PFSK-1 (cell line): ENCODE data around the gene RNF223.

Source experiments
- FOXP2 ChIP-seq: optimal IDR thresholded peaks from 2 replicates; pipeline ENCODE3; 2011; ENCODE audit warnings: borderline replicate concordance, control low read depth, inconsistent platforms; ENCODE audit not compliant: insufficient read depth; ENCODE audit errors: extremely low read length, extremely low read depth
- POLR2AphosphoS5 ChIP-seq: IDR thresholded peaks from 2 replicates; pipeline ENCODE4 v1.6.1; 2012; ENCODE audit warnings: low read depth, mild to moderate bottlenecking, control low read depth, low read length, moderate library complexity
- SIN3A ChIP-seq: IDR thresholded peaks from 2 replicates; pipeline ENCODE4 v1.6.1; 2012; ENCODE audit warnings: mild to moderate bottlenecking, low read length, moderate library complexity, borderline replicate concordance; ENCODE audit not compliant: insufficient read depth
- TAF1 ChIP-seq: IDR thresholded peaks from 2 replicates; pipeline ENCODE4 v1.6.1; 2012; ENCODE audit warnings: low read length, control low read depth, borderline replicate concordance; ENCODE audit not compliant: insufficient read depth
- TF ChIP-seq, protein P1 (sequence below), 2 experiments: IDR thresholded peaks; 2 replicates each; pipeline versions ENCODE4 v1.6.1 to v1.8.0; 2011 to 2012; ENCODE audit warnings: low read depth in 2 of 2, low read length in 2 of 2, control low read depth in 1 of 2, inconsistent platforms in 1 of 2, mild to moderate bottlenecking in 1 of 2, moderate library complexity in 1 of 2; ENCODE audit not compliant: insufficient read depth in 1 of 2

Gene RNF223

GRCh38 chr1:1120866-1121591 lies 46.9 kb upstream of the RNF223 start:
- TF ChIP-seq FOXP2 (no peak), SIN3A (no peak), POLR2AphosphoS5 (no peak), TAF1 (no peak)
- TF ChIP-seq, protein P1, sequence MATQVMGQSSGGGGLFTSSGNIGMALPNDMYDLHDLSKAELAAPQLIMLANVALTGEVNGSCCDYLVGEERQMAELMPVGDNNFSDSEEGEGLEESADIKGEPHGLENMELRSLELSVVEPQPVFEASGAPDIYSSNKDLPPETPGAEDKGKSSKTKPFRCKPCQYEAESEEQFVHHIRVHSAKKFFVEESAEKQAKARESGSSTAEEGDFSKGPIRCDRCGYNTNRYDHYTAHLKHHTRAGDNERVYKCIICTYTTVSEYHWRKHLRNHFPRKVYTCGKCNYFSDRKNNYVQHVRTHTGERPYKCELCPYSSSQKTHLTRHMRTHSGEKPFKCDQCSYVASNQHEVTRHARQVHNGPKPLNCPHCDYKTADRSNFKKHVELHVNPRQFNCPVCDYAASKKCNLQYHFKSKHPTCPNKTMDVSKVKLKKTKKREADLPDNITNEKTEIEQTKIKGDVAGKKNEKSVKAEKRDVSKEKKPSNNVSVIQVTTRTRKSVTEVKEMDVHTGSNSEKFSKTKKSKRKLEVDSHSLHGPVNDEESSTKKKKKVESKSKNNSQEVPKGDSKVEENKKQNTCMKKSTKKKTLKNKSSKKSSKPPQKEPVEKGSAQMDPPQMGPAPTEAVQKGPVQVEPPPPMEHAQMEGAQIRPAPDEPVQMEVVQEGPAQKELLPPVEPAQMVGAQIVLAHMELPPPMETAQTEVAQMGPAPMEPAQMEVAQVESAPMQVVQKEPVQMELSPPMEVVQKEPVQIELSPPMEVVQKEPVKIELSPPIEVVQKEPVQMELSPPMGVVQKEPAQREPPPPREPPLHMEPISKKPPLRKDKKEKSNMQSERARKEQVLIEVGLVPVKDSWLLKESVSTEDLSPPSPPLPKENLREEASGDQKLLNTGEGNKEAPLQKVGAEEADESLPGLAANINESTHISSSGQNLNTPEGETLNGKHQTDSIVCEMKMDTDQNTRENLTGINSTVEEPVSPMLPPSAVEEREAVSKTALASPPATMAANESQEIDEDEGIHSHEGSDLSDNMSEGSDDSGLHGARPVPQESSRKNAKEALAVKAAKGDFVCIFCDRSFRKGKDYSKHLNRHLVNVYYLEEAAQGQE (IDR thresholded peaks at IDR 0.05; ENCODE audit: insufficient read depth in 1 of 2, low read depth in 2 of 2, low read length in 2 of 2) = no peak

DNA sequence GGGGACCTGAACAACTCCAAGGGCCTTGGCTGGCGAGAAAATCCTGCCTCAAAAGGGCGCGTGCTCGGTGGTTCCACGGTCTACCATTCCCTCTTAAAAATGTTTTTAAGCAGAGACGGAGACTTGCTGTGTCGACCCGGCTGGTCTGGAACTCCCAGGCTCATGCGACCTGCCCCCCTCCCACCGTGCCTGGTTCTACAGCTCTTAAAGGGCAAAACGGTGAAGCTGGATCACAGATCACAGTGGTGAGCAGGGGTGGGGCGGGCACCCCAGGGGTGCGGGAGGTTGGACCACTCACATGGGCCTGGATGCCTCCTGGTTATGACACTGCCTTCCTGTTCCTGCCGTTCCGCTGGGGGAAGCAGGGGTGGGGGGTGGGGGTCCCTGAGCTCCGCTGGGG lies 46.0 kb upstream of the RNF223 start:
- TF ChIP-seq, protein P1 (IDR thresholded peaks at IDR 0.05; ENCODE audit: insufficient read depth in 1 of 2, low read depth in 2 of 2, low read length in 2 of 2) = no peak
- no peak for TF ChIP-seq TAF1

- TF ChIP-seq SIN3A (no peak), POLR2AphosphoS5 (no peak), TAF1 (no peak), FOXP2 (no peak)
- TF ChIP-seq, protein P1 (IDR thresholded peaks at IDR 0.05; ENCODE audit: insufficient read depth in 1 of 2, low read depth in 2 of 2, low read length in 2 of 2) = no peak
Measured at GRCh38 chr1:1119272-1119890, 45.3 kb upstream of the RNF223 start.

DNA sequence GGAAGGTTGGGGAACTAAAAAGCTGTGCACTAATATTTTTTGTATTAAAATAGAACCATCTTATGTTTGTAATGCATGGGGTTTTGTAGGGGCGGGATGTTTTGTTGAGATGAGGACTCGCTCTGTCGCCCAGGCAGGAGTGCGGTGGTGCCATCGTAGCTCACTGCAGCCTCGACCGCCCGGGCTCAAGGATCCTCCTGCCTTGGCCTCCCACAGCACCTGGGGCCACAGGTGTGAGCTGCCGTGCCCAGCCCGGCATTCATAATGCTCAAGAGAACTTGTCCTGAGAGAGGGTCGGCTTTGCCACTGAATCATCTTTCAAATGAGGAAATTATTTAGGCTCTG lies 44.7 kb upstream of the RNF223 start:
- TF ChIP-seq, protein P1 (IDR thresholded peaks at IDR 0.05; ENCODE audit: insufficient read depth in 1 of 2, low read depth in 2 of 2, low read length in 2 of 2) = no peak
- TF ChIP-seq SIN3A = no peak
- no peak for TF ChIP-seq FOXP2
- TF ChIP-seq TAF1 = no peak
- no peak for TF ChIP-seq POLR2AphosphoS5
